Mesendoderm (in vitro differentiated cells): ENCODE measurements around the gene SLC12A7.
A peak's percentile ranks its signal among the peaks of the same experiment; 100 is the strongest.
"Not testable (repeated sequence)": the region's sequence is repeated elsewhere in the genome, so short reads cannot be mapped to it uniquely, and the experiment has no call there.

Experiments used
- DNase-seq: peaks from one replicate; pipeline ENCODE4 v3.0.0; 2013
- H2AK5ac ChIP-seq: 2 replicates; pipeline ENCODE4 v1.6.1; 2013; ENCODE audit warnings: low read length, inconsistent platforms
- H2BK120ac ChIP-seq: 2 replicates; pipeline ENCODE4 v1.6.1; 2013; ENCODE audit warnings: low read depth, mild to moderate bottlenecking, low read length, moderate library complexity, mixed read lengths
- H2BK15ac ChIP-seq: replicated peaks from 2 replicates; pipeline ENCODE4 v1.6.1; 2013; ENCODE audit warnings: low read depth, mild to moderate bottlenecking, moderate library complexity
- H2BK5ac ChIP-seq: 2 replicates; pipeline ENCODE4 v1.6.1; 2013; ENCODE audit warnings: low read length, inconsistent platforms
- H3K18ac ChIP-seq: 2 replicates; pipeline ENCODE4 v1.6.1; 2013; ENCODE audit warnings: mild to moderate bottlenecking, low read length, mixed read lengths
- H3K23ac ChIP-seq: one replicate; pipeline ENCODE4 v1.6.1; 2013; ENCODE audit warnings: low read length
- H3K27ac ChIP-seq: 2 replicates; pipeline ENCODE4 v1.5.1; 2013; ENCODE audit warnings: low read depth, mild to moderate bottlenecking, inconsistent platforms, low read length, moderate library complexity
- H3K27me3 ChIP-seq: 2 replicates; pipeline ENCODE4 v1.6.1; 2013; ENCODE audit warnings: low read length, control low read depth, mild to moderate bottlenecking, inconsistent platforms; ENCODE audit not compliant: insufficient read depth, poor library complexity
- H3K36me3 ChIP-seq: 2 replicates; pipeline ENCODE4 v1.6.1; 2013; ENCODE audit warnings: low read length, inconsistent platforms; ENCODE audit not compliant: control insufficient read depth, insufficient read depth
- H3K4ac ChIP-seq: one replicate; pipeline ENCODE4 v1.6.1; 2013; ENCODE audit warnings: low read depth, mild to moderate bottlenecking, low read length, moderate library complexity
- H3K4me1 ChIP-seq: 2 replicates; pipeline ENCODE4 v1.6.1; 2013; ENCODE audit warnings: low read depth, low read length, inconsistent platforms; ENCODE audit not compliant: control insufficient read depth
- H3K4me2 ChIP-seq: 2 replicates; pipeline ENCODE4 v1.6.1; 2013; ENCODE audit warnings: low read length
- H3K4me3 ChIP-seq: 2 replicates; pipeline ENCODE4 v1.5.1; 2013; ENCODE audit warnings: mild to moderate bottlenecking, low read length
- H3K56ac ChIP-seq: one replicate; pipeline ENCODE4 v1.6.1; 2013; ENCODE audit warnings: low read length
- H3K79me1 ChIP-seq: 2 replicates; pipeline ENCODE4 v1.6.1; 2013; ENCODE audit warnings: low read length, inconsistent platforms
- H3K79me2 ChIP-seq: 2 replicates; pipeline ENCODE4 v1.6.1; 2013; ENCODE audit warnings: mild to moderate bottlenecking, low read length; ENCODE audit not compliant: control insufficient read depth, insufficient read depth
- H3K9ac ChIP-seq: 2 replicates; pipeline ENCODE4 v1.6.1; 2013; ENCODE audit warnings: low read length, inconsistent platforms
- H4K5ac ChIP-seq: one replicate; pipeline ENCODE4 v1.6.1; 2013; ENCODE audit warnings: low read length
- H4K8ac ChIP-seq: one replicate; pipeline ENCODE4 v1.6.1; 2013; ENCODE audit warnings: low read depth, mild to moderate bottlenecking, control low read depth, low read length, moderate library complexity
- WGBS: extraction: QIAGEN DNeasy Blood & Tissue Kit; methylation state at CpG from one replicate; pipeline ENCODE4 v1.1.7; 2013; ENCODE audit warnings: low lambda C conversion rate, missing lambda C conversion rate; ENCODE audit not compliant: insufficient coverage; ENCODE audit errors: extremely low coverage; 5-methylcytosine and 5-hydroxymethylcytosine counted together

The SLC12A7 gene

DNA sequence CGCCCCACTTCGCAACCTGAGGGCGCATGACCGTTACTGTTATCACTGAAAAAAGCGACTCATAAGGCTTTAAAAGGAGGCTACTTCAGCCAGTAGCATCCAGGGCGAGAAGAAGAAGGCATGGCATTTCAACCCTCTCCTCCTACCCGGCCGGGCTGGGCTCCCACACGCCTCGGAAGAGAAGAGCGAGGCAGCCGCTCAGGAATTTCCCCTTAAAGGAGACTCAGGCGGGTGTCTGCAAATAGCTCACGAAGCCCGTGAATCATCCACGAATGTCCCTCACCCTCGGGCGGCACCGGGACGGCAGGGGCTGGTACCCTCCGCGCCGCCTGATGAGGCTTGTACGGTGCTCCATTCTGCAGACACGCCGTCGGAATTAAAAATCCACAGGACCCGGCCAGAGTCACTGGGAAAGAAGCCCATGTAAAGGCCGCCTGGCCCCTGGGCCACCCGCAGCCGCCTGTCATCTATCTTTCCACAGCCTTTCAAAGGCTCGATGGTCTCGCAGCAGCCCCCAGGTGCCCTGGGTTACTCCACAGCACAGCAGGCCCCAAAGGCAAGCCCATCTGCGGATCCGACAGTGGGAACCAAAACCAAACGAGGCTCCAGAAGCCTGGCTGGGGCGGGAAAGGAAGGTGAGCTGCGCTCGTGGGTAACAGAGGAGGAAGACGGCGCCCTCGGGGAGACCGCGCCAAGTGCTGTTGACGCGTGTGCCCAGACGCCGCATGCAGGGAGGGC, 11.8 kb downstream of the SLC12A7 start:
- Histone ChIP-seq H3K23ac (no peak overlapping the region), H3K36me3 (no peaks in the 10 kb centered on the region), H3K56ac (peak overlapping the region; percentile 42), H3K27ac (no peak overlapping the region), H3K4me1 (peaks cover 2% of the 10 kb centered on the region), H4K8ac (no peak overlapping the region), H3K79me1 (peaks cover 11% of the 10 kb centered on the region), H2BK15ac (no peak overlapping the region), H4K5ac (no peak overlapping the region), H3K4me2 (no peak overlapping the region), H3K18ac (peak overlapping the region; percentile 19), H3K4me3 (no peak overlapping the region), H2AK5ac (no peak overlapping the region), H2BK120ac (no peak overlapping the region), H3K79me2 (peaks cover 9% of the 10 kb centered on the region), H3K27me3 (no peaks in the 10 kb centered on the region), H3K4ac (no peak overlapping the region), H3K9ac (no peak overlapping the region), H2BK5ac (no peak overlapping the region)
- WGBS = no CpG with 5 or more reads among the region's 48 CpGs
- peak; percentile 69 for DNase-seq

DNA sequence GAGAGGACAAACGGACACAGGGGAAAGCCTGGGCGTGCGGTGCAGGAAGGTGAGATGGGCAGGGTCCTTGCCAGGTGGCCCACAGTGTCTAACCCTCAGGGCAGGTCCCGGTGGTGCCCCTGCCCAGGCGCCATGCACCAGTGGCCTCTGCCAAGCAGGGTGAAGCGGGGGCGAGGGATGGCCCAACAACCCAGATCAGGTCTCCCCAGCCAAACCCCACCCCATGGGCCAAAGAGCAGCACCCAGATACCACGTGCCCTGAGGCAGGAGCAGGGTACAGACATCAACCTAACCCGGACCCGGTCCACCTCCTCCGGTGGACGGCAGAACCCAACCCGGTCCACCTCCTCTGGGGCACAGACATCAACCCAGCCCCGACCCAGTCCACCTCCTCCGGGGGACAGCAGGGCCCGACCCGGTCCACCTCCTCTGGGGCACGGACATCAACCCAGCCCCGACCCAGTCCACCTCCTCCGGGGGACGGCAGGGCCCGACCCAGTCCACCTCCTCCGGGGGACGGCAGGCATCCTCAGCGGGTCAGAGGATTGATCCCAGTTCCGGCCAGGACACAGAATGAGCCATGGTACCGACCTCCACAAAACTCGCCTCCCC, 12.8 kb downstream of the SLC12A7 start:
- no peak overlapping the region for H3K9ac ChIP-seq
- H4K8ac ChIP-seq = no peak overlapping the region
- peaks cover 8% of the 10 kb centered on the region for H3K79me2 ChIP-seq
- H3K4me2 ChIP-seq = no peak overlapping the region
- WGBS = no CpG with 5 or more reads among the region's 28 CpGs
- no peak overlapping the region for H3K27ac ChIP-seq
- H2AK5ac ChIP-seq = peak overlapping the region; percentile 82
- no peak overlapping the region for H4K5ac ChIP-seq
- H2BK120ac ChIP-seq = no peak overlapping the region
- no peak for DNase-seq
- no peak overlapping the region for H2BK15ac ChIP-seq
- no peak overlapping the region for H2BK5ac ChIP-seq
- H3K56ac ChIP-seq = peak overlapping the region; percentile 42
- H3K27me3 ChIP-seq = no peaks in the 10 kb centered on the region
- no peak overlapping the region for H3K4me3 ChIP-seq
- H3K36me3 ChIP-seq = no peaks in the 10 kb centered on the region
- H3K4ac ChIP-seq = no peak overlapping the region
- no peak overlapping the region for H3K18ac ChIP-seq
- no peak overlapping the region for H3K23ac ChIP-seq
- H3K79me1 ChIP-seq = peaks cover 11% of the 10 kb centered on the region
- H3K4me1 ChIP-seq = peaks cover 2% of the 10 kb centered on the region

DNA sequence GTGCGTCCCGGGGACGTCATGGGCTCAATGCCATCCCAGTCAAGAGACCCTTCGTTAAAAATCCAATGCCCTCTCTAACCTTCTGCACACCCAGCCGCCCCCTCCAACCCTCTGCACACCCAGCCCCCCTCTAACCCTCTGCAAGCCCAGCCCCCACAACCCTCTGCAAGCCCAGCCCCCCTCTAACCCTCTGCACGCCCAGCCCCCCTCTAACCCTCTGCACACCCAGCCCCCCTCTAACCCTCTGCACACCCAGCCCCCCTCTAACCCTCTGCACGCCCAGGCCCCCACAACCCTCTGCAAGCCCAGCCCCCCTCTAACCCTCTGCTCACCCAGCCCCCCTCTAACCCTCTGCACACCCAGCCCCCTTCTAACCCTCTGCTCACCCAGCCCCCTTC, 13.9 kb downstream of the SLC12A7 start:
- H3K27ac ChIP-seq, H3K4me2 ChIP-seq: not testable (repeated sequence)

DNA sequence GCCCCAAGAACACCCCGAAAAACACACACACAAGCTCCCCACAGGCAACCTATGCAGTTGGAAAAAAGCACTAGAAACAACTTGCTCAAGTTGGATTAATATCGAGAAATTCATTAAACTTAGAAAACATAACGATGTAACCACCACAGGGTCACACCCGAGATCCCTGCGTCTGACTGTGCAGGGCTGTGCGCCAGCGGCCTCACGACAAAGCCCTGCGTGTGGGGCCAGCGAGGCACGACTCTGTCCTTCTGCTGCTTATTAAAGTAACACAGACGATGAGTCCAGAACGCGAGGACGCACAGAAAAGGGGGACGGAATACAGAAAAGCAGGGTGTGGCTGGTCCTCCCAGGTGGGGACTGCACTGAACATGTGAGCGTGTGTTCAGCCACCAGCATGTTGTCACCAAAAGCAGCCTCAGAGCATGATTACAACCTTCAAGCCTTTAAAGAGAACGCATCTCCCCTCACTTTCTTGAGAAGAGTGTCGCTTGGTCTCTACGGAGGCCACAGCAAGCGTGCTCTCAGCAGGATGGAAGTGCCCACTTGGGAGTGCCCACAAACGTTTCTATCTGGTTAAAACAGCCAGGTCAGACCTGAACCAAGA, 14.4 kb downstream of the SLC12A7 start:
- Histone ChIP-seq H3K56ac (peak overlapping the region; percentile 43), H3K9ac (no peak overlapping the region), H2BK5ac (no peak overlapping the region), H3K79me1 (peaks cover 7% of the 10 kb centered on the region), H4K8ac (no peak overlapping the region), H2BK120ac (no peak overlapping the region), H2BK15ac (no peak overlapping the region), H3K27ac (no peak overlapping the region), H3K4me2 (no peak overlapping the region), H3K4me3 (no peak overlapping the region), H3K4ac (no peak overlapping the region), H3K18ac (no peak overlapping the region), H2AK5ac (no peak overlapping the region), H4K5ac (no peak overlapping the region), H3K23ac (no peak overlapping the region), H3K4me1 (peaks cover 2% of the 10 kb centered on the region), H3K27me3 (no peaks in the 10 kb centered on the region), H3K36me3 (no peaks in the 10 kb centered on the region), H3K79me2 (peaks cover 7% of the 10 kb centered on the region)
- no CpG with 5 or more reads among the region's 22 CpGs for WGBS
- DNase-seq = no peak

More for the DNA sequence above, 13.9 kb downstream of the SLC12A7 start:
- not testable (repeated sequence) for H3K4ac ChIP-seq, H4K8ac ChIP-seq, H3K79me1 ChIP-seq, H2BK15ac ChIP-seq, H3K27me3 ChIP-seq, H2BK120ac ChIP-seq, H2BK5ac ChIP-seq, H2AK5ac ChIP-seq, H3K4me3 ChIP-seq, DNase-seq, H3K9ac ChIP-seq, H3K79me2 ChIP-seq, H3K4me1 ChIP-seq, H3K56ac ChIP-seq, H3K23ac ChIP-seq, H3K36me3 ChIP-seq, H4K5ac ChIP-seq, H3K18ac ChIP-seq
- no CpG with 5 or more reads among the region's 7 CpGs for WGBS

DNA sequence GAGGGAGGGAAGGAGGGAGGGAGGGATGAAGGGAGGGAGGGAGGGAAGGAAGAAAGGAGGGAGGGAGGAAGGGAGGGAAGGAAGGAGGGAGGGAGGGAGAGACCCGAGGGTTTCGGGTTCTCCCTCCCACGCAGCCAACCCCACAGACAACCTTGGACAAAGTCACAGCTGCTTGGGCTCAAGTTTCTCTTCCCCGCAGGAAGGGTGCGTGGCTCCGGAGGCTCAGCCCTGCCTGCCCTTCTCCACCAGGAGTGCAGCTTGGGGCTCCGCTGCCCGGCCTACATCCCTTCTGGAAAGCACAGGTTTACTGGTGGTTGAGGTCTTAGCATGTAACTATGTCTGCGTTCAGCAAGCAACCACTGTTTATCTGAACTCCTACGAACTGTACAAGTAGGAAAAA, 15.0 kb downstream of the SLC12A7 start:
- Histone ChIP-seq H3K4ac (no peak overlapping the region), H2BK5ac (no peak overlapping the region), H2BK15ac (no peak overlapping the region), H3K79me1 (peaks cover 7% of the 10 kb centered on the region), H3K4me3 (no peak overlapping the region), H2AK5ac (no peak overlapping the region), H3K23ac (no peak overlapping the region), H4K8ac (no peak overlapping the region), H3K4me1 (peaks cover 2% of the 10 kb centered on the region), H3K79me2 (peaks cover 7% of the 10 kb centered on the region), H2BK120ac (no peak overlapping the region), H4K5ac (no peak overlapping the region), H3K18ac (no peak overlapping the region), H3K56ac (no peak overlapping the region), H3K36me3 (no peaks in the 10 kb centered on the region), H3K9ac (no peak overlapping the region), H3K4me2 (no peak overlapping the region), H3K27me3 (no peaks in the 10 kb centered on the region), H3K27ac (no peak overlapping the region)
- no CpG with 5 or more reads among the region's 10 CpGs for whole genome bisulfite sequencing
- DNase-seq = no peak
